ENCODE results near the gene LIPF.

- TF ChIP-seq EZH2phosphoT487 (IDR thresholded peaks at IDR 0.05), result no peak
- TF ChIP-seq CTCF (IDR thresholded peaks at IDR 0.05), result no peak
- TF ChIP-seq EZH2 (IDR thresholded peaks at IDR 0.05), result no peak
Observed at GRCh38 chr10:88676283-88677060, 12.2 kb downstream of the LIPF start.
